Fibroblast of skin of left biceps (primary cell): ENCODE measurements around the gene PHOSPHO1.
A peak's percentile ranks its signal among the peaks of the same experiment; 100 is the strongest.
"Not testable (repeated sequence)": the region's sequence is repeated elsewhere in the genome, so short reads cannot be mapped to it uniquely, and the experiment has no call there.

Experiments used
- DNase-seq, 2 experiments: peaks; one replicate each; pipeline ENCODE4 v3.0.0-alpha.2; 2013; ENCODE audit warnings: low read depth in 2 of 2

PHOSPHO1 gene

DNA sequence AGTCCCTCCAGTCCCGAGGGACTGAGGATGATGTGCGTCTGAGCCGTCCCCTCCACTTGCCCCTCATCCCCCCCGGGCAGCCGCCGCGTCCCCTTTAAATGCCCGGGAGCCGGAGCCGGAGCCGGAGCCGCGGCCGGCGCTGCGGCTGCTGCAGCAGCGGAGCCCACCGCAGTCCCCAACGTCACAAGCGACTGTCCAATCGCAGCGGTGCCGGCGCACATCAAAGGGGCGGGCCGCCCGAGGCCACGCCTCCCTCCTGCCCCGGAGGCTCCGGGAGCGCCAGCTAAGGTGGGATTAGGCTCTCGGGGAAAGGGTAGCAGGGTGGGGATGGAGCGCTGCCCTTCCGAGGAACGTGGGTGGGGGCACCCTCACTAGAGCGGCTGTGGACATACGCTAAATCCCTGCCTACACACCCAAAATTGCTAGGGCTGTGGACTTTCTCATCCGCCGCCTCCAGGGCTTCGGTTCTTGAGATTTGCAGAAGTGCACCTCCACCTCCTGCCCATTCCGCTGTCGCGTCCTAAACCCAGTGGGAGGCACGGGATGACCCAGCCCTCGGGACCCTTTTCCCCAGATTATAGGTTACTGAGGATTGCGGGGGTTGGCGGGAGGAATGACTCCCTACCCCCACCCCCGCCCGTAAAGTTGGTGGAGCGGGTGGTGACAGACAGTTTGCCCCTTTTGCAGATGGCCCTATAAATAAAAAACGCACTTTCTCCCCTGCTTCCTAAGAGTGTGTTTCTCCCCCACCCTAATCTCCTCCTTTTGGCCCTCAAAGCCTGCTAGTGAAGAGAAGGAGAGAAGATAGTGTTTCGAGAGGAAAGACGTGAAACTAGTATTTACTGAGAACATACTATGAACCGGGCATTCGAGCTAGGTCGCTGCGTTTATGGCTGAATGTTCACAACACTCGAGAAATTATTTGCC, at the start of gene PHOSPHO1:
Gene PHOSPHO1 (minus strand): TSS at position 152 of the 927 bp plus-strand sequence. CDS start 4,096 bp downstream, outside the sequence.
- DNase-seq = peak; percentile 39 to 50

DNA sequence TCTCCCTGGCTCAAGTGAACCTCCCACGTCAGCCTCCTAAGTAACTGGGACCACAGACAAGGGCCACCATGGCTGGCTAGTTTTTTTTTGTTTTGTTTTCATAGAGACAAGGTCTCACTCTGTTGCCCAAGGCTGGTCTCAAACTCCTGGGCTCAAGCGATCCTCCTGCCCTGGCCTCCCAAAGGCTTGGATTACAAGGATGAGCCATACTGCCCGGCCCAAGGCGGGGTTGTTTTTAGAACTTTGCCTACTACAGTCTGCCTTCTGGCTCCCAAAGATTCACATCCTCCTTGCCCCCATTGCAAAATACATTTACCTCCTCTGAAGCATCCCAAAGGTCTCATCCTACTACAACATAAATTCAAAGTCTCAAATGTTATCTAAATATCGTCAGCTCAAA, 49.5 kb upstream of the PHOSPHO1 start:
- DNase-seq = no peak

DNA sequence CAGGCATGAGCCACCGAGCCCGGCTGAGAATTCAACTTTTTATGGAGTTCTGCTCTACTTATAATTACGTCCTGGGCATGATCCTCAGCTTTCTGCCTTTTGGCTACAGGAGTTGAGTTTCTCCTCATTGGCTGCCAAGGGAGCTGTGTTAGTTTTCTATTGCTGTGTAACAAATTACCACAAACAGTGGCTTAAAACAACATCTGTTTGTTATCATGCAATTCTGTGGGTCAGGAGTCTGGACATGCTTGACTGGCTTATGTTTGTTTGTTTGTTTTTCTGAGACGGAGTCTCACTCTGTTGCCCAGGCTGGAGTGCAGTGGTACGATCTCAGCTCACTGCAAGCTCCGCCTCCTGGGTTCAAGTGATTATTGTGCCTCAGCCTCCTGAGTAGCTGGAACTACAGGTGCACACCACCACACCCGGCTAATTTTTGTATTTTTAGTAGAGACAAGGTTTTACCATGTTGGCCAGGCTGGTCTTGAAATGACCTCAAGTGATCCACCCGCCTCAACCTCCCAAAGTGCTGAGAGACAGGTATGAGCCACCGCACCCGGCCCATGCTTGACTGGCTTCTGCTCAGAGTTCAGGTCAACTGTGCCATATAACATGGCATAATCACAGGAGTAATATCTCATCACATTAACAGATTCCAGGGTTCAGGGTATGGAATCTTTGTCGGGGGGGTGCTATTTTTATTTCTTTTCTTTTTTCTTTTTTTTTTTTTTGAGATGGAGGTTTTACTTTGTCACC, 48.9 kb upstream of the PHOSPHO1 start:
- not testable (repeated sequence) for DNase-seq

GRCh38 chr17:49278076-49278475, 47.5 kb upstream of the PHOSPHO1 start:
- no peak for DNase-seq

DNA sequence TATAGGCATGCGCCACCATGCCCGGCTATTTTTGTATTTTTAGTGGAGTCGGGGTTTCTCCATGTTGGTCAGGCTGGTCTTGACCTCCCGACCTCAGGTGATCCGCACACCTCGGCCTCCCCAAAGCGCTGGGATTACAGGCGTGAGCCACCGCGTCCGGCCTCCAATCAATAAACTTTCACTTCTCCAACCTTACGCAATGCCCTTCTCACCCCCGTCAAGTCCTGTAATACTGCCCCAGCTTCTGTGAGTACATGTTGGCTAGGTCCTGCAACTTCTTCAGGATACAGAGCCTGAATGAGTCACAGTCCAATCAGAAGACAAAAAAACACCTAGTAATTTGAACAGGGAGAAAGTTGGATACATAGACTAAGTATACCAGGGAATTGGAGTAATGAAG, 47.1 kb upstream of the PHOSPHO1 start:
- DNase-seq = no peak

DNA sequence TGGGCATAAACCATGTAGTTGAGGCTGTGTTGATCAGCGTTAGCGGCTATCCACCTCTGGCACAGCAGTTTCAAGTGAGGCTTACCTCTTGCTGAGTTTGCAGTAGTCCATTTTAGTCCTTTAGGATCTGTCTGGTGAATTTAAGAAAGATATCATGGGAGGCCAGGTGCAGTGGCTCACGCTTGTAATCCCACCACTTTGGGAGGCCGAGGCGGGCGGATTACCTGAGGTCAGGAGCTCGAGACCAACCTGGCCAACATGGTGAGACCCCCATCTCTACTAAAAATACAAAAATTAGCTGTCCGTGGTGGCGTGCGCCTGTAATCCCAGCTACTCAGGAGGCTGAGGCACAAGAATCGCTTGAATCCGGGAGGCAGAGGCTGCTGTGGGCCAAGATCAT, 45.4 kb upstream of the PHOSPHO1 start:
- DNase-seq = not testable (repeated sequence)

GRCh38 chr17:49269356-49269755, 38.8 kb upstream of the PHOSPHO1 start:
- DNase-seq = no peak

GRCh38 chr17:49267912-49268311, 37.3 kb upstream of the PHOSPHO1 start:
- DNase-seq = no peak

DNA sequence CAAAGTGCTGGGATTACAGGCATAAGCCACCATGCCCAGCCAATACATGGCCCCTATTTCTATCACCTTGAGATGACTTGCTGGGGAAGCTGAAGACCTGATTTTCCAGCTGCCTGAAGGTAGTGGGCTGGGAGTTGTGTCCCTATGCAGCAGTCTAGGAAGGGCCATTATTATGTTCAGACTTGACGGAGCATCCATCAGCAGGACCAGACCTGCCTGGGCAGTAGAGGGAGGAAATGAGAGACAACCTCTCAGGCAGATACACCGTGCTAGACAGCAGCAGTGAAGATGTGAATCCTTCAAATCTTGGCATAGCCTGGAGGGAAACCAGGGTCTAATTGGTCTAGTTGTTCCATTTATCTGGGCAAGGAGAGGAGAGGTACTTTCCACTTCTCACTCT, 35.6 kb upstream of the PHOSPHO1 start:
- no peak for DNase-seq

- DNase-seq = not testable (repeated sequence)
Measured at GRCh38 chr17:49261540-49261939, 31.0 kb upstream of the PHOSPHO1 start.

DNA sequence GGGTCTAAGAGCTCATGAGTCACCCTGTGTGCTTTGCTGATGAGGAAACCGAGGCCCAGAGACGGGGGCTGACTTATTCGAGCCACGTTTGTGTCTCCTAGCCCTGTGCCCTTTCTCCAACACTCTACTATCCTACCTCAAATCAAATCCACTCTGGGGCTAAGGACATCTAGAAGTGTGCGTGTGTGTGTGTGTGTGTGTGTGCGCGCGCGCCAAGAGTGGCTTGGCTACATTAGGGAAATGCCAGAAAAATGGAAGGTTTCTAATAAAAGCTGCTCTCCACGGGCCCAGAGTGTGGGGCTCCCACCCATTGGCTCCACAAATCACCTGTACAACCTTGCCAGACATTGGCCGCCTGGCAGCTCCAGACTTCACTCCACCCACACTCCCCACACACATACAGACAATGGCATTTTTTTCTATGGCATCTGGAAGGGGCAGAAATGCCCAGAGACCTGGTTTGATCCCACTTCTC, 30.3 kb upstream of the PHOSPHO1 start:
- peak in 1 of 2 experiments; percentile 39 for DNase-seq

GRCh38 chr17:49260011-49260816, 29.6 kb upstream of the PHOSPHO1 start:
- DNase-seq = peak; percentile 23 to 35

DNA sequence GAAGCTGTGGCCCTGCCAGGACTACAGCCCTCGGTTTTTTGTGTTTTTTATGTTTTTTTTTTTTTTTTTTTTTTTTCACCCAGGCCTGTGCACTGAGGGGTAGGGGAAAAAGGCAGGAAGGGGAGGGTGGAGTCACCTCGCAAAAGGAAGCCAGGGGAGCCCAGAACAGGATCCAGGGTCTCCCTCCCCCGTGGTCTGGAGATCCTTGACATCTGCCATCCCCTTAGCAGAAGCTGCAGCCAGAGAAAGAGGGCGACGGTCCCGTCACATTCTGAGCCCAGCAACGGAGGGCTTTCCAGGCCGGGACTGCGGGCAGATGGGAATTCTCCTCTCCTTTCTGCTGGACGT, 29.1 kb upstream of the PHOSPHO1 start:
- DNase-seq = no peak

DNA sequence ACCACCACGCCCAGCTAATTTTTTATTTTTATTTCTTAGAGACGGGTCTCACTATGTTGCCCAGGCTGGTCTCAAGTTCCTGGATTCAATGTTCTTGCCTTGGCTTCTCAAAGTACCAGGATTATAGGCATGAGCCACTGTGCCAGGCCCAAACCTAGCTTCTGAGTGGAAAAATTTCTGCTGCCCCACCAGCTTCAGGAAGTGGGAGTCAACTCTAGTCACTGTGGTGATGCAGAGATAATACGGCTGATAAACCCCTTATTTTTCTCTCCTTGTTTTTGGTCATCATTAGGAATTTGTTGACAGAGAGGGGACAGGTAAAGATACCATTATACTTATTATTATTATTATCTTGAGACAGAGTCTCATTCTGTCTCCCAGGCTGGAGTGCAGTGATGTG, 27.8 kb upstream of the PHOSPHO1 start:
- no peak for DNase-seq

DNA sequence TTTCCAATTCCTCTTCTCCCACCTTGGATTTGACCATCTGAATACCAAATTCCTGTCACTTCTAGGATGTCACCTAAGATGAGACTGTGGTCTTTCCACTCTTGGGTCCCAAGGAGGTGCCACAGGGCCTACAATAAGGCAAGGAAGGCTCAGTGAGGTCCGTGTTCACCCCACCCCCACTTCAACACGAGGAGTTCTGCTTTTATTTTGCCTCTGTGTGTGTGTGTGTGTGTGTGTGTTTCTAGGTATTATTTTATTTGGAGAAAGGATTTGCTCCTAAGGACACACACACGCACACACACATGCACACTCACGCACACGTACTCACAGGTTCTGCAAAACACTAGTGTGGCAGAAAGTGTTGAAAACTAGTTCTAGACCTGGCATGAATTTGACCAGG, 24.5 kb upstream of the PHOSPHO1 start:
- no peak for DNase-seq

GRCh38 chr17:49254066-49254465, 23.5 kb upstream of the PHOSPHO1 start:
- DNase-seq = no peak

DNA sequence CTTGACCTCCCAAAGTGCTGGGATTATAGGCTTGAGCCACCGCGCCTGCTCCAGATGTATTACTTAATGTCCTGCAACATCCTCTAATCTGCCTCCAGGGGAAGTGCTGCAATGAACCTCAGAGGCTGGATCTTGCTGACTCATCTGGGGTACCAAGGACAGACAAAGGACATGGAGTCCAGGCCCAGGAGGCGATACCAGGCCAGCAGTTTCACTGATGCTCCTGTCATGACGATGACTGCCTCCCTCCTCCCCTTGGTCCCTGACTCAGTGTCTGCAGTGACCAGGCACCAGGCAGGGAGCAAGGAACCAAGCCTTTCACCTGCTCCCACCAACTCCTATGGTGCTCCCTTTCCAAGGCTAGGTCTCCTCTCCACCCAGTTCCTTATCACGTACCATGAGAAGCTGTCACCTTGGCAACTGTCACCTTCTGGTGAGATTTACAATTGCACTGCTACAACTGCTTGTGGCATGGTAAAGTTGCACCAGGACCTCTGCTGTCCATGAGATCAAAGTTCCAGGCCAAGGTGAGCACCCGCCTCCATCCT, 21.6 kb upstream of the PHOSPHO1 start:
- no peak for DNase-seq

- DNase-seq = no peak
Measured at GRCh38 chr17:49249890-49250522, 19.4 kb upstream of the PHOSPHO1 start.

DNA sequence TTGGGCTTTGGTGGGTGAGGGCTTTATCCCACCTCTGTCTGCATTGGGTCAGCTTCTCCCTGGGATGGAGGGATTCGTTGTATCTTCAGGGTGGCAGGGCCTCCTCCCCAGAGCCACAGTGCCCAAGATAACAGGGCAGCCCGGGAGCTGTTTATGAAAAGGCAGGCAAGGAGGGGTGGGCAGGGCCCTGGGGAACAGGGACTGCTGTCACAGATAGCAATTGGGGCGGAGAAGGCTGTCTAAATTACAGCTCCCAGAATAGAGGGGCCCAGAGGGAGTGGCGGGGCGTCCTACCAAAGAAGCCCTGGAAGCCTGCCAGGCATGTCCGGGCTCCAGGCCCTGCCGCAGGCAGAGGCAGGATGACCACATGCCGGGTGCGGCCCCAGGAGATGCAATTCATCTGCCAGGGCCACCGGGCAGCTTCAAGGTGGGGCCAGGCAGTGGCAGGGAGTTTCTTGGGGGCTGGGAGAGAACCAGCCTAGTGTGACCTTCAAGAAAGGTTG, 18.8 kb upstream of the PHOSPHO1 start:
- DNase-seq = no peak

DNA sequence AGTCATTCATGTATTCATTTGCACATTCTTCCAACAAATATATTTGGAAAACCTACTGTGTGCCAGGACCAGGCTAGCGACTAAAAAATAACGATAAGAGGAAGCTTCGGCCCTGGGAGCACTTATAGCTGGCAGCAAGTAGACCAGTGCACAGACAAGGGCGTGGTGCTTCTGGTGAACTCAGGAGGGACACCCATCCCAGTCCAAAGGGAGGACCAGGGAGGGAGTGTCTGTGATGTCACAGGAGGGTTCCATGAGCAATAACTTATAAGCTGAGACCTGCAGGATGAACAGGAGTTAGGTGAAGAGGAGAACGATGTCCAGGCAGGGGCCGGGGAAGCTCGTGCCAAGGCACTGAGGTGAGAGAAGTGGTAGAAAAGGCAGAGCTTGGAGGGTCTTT, 17.4 kb upstream of the PHOSPHO1 start:
- DNase-seq = no peak

DNA sequence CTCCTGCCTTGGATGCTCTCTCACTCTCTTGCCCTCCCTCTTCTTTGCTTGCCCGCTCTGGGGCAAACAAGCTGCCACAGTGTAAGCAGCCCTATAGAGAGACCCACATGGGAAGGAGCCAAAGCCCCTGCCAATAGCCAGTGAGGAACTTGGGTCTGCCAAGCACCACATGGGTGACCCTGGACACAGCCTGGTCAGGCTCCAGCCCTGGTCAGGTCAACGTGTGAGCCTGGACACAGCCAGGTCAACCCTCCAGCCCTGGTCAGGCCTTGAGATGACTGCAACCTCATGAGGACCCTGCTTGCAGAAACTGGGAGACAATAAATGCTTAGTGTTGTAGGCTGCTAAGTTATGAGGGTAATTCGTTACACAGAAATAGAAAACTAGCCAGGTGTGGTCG, 14.3 kb upstream of the PHOSPHO1 start:
- DNase-seq = no peak
